Smooth muscle cell (in vitro differentiated cells): Measurements from ENCODE around the gene LTA. TPM values are rescaled to one million over a fixed set of nuclear protein-coding genes. Genes with fewer than 3 reads are reported as not detected.
A peak's percentile ranks its signal among the peaks of the same experiment; 100 is the strongest.

Source experiments
- DNase-seq: peaks from one replicate; lab custom pipeline; 2025; ENCODE audit not compliant: unreplicated experiment; lab: John Stamatoyannopoulos, UW
- H2AFZ ChIP-seq: fragments of 200-600 bp; sonication (generic); 2 replicates; pipeline ENCODE4 v1.6.0; 2016; ENCODE audit warnings: antibody characterized with exemption, low read depth, mild to moderate bottlenecking
- H3F3A ChIP-seq: fragments of 200-600 bp; sonication (generic); 2 replicates; pipeline ENCODE4 v1.6.0; 2017; ENCODE audit warnings: antibody characterized with exemption, low read depth
- H3K27ac ChIP-seq: fragments of 200-600 bp; sonication (generic); 2 replicates; pipeline ENCODE4 v1.5.1; 2016; ENCODE audit warnings: low read depth, mild to moderate bottlenecking
- H3K27me3 ChIP-seq: fragments of 200-600 bp; sonication (generic); 2 replicates; pipeline ENCODE4 v1.6.1; 2016; ENCODE audit warnings: low read depth, mild to moderate bottlenecking
- H3K36me3 ChIP-seq: fragments of 200-600 bp; sonication (generic); 2 replicates; pipeline ENCODE4 v1.5.1; 2016; ENCODE audit warnings: low read depth
- H3K4me1 ChIP-seq: fragments of 200-600 bp; sonication (generic); 2 replicates; pipeline ENCODE4 v1.5.1; 2016; ENCODE audit warnings: low read depth
- H3K4me2 ChIP-seq: fragments of 200-600 bp; sonication (generic); 2 replicates; pipeline ENCODE4 v1.6.0; 2016; ENCODE audit warnings: mild to moderate bottlenecking
- H3K4me3 ChIP-seq: fragments of 200-600 bp; sonication (generic); 2 replicates; pipeline ENCODE4 v1.5.1; 2016; ENCODE audit warnings: mild to moderate bottlenecking
- H3K79me2 ChIP-seq: fragments of 200-600 bp; sonication (generic); 2 replicates; pipeline ENCODE4 v1.6.0; 2016; ENCODE audit warnings: low read depth, mild to moderate bottlenecking
- H3K9ac ChIP-seq: fragments of 200-600 bp; sonication (generic); 2 replicates; pipeline ENCODE4 v1.6.0; 2016; ENCODE audit warnings: low read depth
- H3K9me3 ChIP-seq: fragments of 200-600 bp; sonication (generic); replicated peaks from 2 replicates; pipeline ENCODE4 v1.5.1; 2016; ENCODE audit warnings: low read depth
- H4K20me1 ChIP-seq: fragments of 200-600 bp; sonication (generic); 2 replicates; pipeline ENCODE4 v1.6.0; 2016; ENCODE audit warnings: low read depth
- CTCF ChIP-seq: fragments of 200-600 bp; sonication (generic); IDR thresholded peaks from 2 replicates; pipeline ENCODE4 v1.5.1; 2017; ENCODE audit warnings: borderline replicate concordance, mild to moderate bottlenecking, antibody characterized with exemption; ENCODE audit not compliant: insufficient read depth, poor library complexity, severe bottlenecking
- WGBS: methylation state at CpG from one replicate; pipeline ENCODE4 v1.1.7; 2016; ENCODE audit warnings: low lambda C conversion rate; 5-methylcytosine and 5-hydroxymethylcytosine counted together
- polyA plus RNA-seq: library from polyadenylated mRNA; unstranded; fragments of >200 nt; fragmentation: Nextera tagmentation; extraction: Ambion mirVana; gene quantifications from 2 replicates; pipeline ENCODE4 v1.2.1, GENCODE V29; 2016
- total RNA-seq: library from RNA; depleted of rRNA; stranded (reverse); fragments of >200 nt; gene quantifications from 2 replicates; pipeline ENCODE4 v1.2.3, GENCODE V29; 2014

LTA gene
- total and polyA plus RNA-seq, 2 experiments from 2014 or later: 0.74 TPM; not detected in 1

- Histone ChIP-seq H3K27ac (peak overlapping the region; percentile 42), H4K20me1 (no peaks in the 10 kb centered on the region), H3K27me3 (no peaks in the 10 kb centered on the region), H3K4me3 (peak overlapping the region; percentile 63), H3K4me2 (peak overlapping the region; percentile 84), H3K9ac (peak overlapping the region; percentile 82), H3K4me1 (no peaks in the 10 kb centered on the region), H2AFZ (peak overlapping the region; percentile 79), H3K9me3 (no peaks in the 10 kb centered on the region), H3K36me3 (no peaks in the 10 kb centered on the region), H3F3A (no peaks in the 10 kb centered on the region), H3K79me2 (no peaks in the 10 kb centered on the region)
- no peak for DNase-seq
- TF ChIP-seq CTCF: no peak
- WGBS: 41% methylated on average over 21 of the region's 21 CpGs
Measured at GRCh38 chr6:31581434-31582229, 9.5 kb downstream of the LTA start.

GRCh38 chr6:31582230-31582643, 10.1 kb downstream of the LTA start, which contains the start of gene LTB:
LTB (minus strand) TSS chr6:31582424; CDS start chr6:31582417, 7 bp downstream.
- Histone ChIP-seq H3K9me3 (no peaks in the 10 kb centered on the region), H3K4me2 (peak within 1 kb of the TSS; percentile 84), H3K27me3 (no peaks in the 10 kb centered on the region), H3K36me3 (no peaks in the 10 kb centered on the region), H3F3A (no peaks in the 10 kb centered on the region), H3K9ac (peak within 1 kb of the TSS; percentile 82), H2AFZ (peak within 1 kb of the TSS; percentile 79), H3K4me3 (peak within 1 kb of the TSS; percentile 63), H3K27ac (peak within 1 kb of the TSS; percentile 42), H3K4me1 (no peaks in the 10 kb centered on the region), H3K79me2 (no peaks in the 10 kb centered on the region), H4K20me1 (no peaks in the 10 kb centered on the region)
- TF ChIP-seq CTCF: no peak
- WGBS: 97% methylated on average over 3 of the region's 3 CpGs
- DNase-seq: no peak

- peak; percentile 33 for TF ChIP-seq CTCF
- Histone ChIP-seq H3K27me3 (no peaks in the 10 kb centered on the region), H3K9ac (no peak overlapping the region), H3K27ac (no peak overlapping the region), H3K4me3 (no peak overlapping the region), H3K9me3 (no peaks in the 10 kb centered on the region), H3K36me3 (no peaks in the 10 kb centered on the region), H2AFZ (no peak overlapping the region), H4K20me1 (no peaks in the 10 kb centered on the region), H3K79me2 (no peaks in the 10 kb centered on the region), H3K4me2 (no peak overlapping the region), H3K4me1 (no peaks in the 10 kb centered on the region), H3F3A (no peaks in the 10 kb centered on the region)
- WGBS: 74% methylated on average over 2 of the region's 2 CpGs
- DNase-seq: no peak
Measured at GRCh38 chr6:31585491-31585890, 13.4 kb downstream of the LTA start.
